Peyer's patch (tissue), 4 donors: ENCODE measurements around the gene RIC8B.

ENCODE experiments used
- CTCF ChIP-seq, 6 experiments: fragments of 450-650 bp in 4 of 6; fragments of 200-600 bp in 2 of 6; sonication (generic) in 1 of 6; IDR thresholded peaks; one replicate each; pipeline ENCODE4 v1.5.1; 2017 to 2019; ENCODE audit warnings: antibody characterized with exemption in 6 of 6, mild to moderate bottlenecking in 3 of 6, moderate library complexity in 1 of 6
- POLR2A ChIP-seq, 2 donors: fragments of 450-650 bp; IDR thresholded peaks; one replicate each; pipeline ENCODE4 v1.5.1; 2017; ENCODE audit warnings: antibody characterized with exemption in 2 of 2, mild to moderate bottlenecking in 2 of 2, moderate library complexity in 2 of 2

GRCh38 chr12:106736051-106736957 lies 38.2 kb upstream of the RIC8B start:
- TF ChIP-seq POLR2A (IDR thresholded peaks at IDR 0.05) (no peak), CTCF (IDR thresholded peaks at IDR 0.05) (no peak)
